ENCODE measurements around the gene SERINC5.

- TF ChIP-seq, protein P1, sequence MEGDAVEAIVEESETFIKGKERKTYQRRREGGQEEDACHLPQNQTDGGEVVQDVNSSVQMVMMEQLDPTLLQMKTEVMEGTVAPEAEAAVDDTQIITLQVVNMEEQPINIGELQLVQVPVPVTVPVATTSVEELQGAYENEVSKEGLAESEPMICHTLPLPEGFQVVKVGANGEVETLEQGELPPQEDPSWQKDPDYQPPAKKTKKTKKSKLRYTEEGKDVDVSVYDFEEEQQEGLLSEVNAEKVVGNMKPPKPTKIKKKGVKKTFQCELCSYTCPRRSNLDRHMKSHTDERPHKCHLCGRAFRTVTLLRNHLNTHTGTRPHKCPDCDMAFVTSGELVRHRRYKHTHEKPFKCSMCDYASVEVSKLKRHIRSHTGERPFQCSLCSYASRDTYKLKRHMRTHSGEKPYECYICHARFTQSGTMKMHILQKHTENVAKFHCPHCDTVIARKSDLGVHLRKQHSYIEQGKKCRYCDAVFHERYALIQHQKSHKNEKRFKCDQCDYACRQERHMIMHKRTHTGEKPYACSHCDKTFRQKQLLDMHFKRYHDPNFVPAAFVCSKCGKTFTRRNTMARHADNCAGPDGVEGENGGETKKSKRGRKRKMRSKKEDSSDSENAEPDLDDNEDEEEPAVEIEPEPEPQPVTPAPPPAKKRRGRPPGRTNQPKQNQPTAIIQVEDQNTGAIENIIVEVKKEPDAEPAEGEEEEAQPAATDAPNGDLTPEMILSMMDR (conservative IDR thresholded peaks at IDR 0.05 in 1 of 2, IDR thresholded peaks at IDR 0.05 in 1 of 2; ENCODE audit: extremely low read depth in 1 of 2, insufficient read depth in 1 of 2, low read depth in 1 of 2, low read length in 2 of 2): no peak
- TF ChIP-seq EZH2 (IDR thresholded peaks at IDR 0.05; ENCODE audit: borderline replicate concordance, low read length): no peak
Measured at GRCh38 chr5:80288177-80288576, 32.3 kb upstream of the SERINC5 start.
